Muscle layer of duodenum (tissue), 2 donors: ENCODE results near the gene RIMS1.

Source experiments
- H3K27ac ChIP-seq: one replicate; pipeline ENCODE4 v1.7.0; 2013; ENCODE audit warnings: mild to moderate bottlenecking, low read length
- H3K27me3 ChIP-seq: one replicate; pipeline ENCODE4 v1.7.0; 2013; ENCODE audit warnings: low read depth, mild to moderate bottlenecking, control low read depth, low read length
- H3K36me3 ChIP-seq, 2 donors: one replicate each; pipeline ENCODE4 v1.7.0; 2013; ENCODE audit warnings: low read length in 2 of 2, control low read depth in 1 of 2, mild to moderate bottlenecking in 1 of 2; ENCODE audit not compliant: insufficient read depth in 2 of 2, control insufficient read depth in 1 of 2
- H3K4me1 ChIP-seq, 2 donors: one replicate each; pipeline ENCODE4 v1.7.0; 2013; ENCODE audit warnings: low read length in 2 of 2, mild to moderate bottlenecking in 2 of 2, control low read depth in 1 of 2, moderate library complexity in 1 of 2; ENCODE audit not compliant: insufficient read depth in 2 of 2, control insufficient read depth in 1 of 2
- H3K4me3 ChIP-seq, 2 donors: one replicate each; pipeline ENCODE4 v1.7.0; 2013; ENCODE audit warnings: low read length in 2 of 2, low read depth in 1 of 2, mild to moderate bottlenecking in 1 of 2
- H3K9me3 ChIP-seq, 2 donors: one replicate each; pipeline ENCODE4 v1.7.0; 2013; ENCODE audit warnings: low read length in 2 of 2, control low read depth in 1 of 2, mild to moderate bottlenecking in 1 of 2; ENCODE audit not compliant: control insufficient read depth in 1 of 2
- donor health status: healthy.

RIMS1 gene

DNA sequence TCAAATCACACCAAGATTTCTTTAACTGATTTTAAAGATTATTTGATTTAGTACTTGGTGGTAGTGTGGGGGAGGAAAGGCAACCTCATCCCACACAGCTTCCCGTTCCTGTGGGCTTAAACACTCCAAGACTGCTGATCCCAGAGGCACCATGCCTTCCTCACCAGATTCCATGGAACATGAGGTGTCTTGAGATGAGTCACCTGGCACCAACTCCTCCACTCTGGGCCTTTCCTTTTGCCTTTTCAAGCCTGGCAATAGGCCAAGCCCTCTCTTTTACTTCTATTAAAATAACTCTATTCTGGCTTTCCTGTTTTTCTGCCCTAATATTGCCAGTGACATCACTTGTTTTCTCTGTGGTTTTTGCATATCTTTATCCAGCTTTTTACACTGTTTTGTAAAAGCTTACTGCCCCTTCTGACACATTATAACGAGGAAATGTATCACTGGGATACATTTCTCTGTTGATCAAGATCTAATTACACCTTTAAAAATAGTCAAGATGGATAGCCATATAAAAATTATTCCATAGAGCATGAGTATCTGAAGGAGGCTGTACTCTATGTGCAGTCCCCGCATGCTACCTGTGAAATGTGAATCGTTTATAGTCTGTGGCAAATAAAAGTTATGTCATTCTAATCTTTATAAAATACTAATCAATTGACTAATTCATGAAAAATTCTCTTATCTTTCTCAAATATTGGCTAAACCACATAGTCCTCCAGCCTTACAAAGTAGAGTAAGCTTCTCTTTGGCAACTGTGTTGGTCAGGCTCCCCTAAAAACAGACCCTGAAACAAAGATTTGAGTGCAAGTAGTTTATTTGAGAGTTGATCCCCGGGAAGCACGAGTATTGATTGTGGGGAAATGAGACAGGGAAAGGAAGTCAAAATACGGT is 477.7 kb downstream of the RIMS1 start:
- no peaks in the 10 kb centered on the region for H3K36me3 ChIP-seq

GRCh38 chr6:72365773-72366172 is 479.4 kb downstream of the RIMS1 start:
- no peak overlapping the region for H3K4me3 ChIP-seq
- no peaks in the 10 kb centered on the region for H3K4me1 ChIP-seq
- no peaks in the 10 kb centered on the region for H3K27me3 ChIP-seq
- no peaks in the 10 kb centered on the region for H3K36me3 ChIP-seq
- no peak overlapping the region for H3K27ac ChIP-seq
- H3K9me3 ChIP-seq, result no peaks in the 10 kb centered on the region

More for the DNA sequence above, 477.7 kb downstream of the RIMS1 start:
- H3K4me1 ChIP-seq, result no peaks in the 10 kb centered on the region
- H3K4me3 ChIP-seq, result no peak overlapping the region
- H3K27ac ChIP-seq, result no peak overlapping the region
- H3K9me3 ChIP-seq, result no peaks in the 10 kb centered on the region
- no peaks in the 10 kb centered on the region for H3K27me3 ChIP-seq

DNA sequence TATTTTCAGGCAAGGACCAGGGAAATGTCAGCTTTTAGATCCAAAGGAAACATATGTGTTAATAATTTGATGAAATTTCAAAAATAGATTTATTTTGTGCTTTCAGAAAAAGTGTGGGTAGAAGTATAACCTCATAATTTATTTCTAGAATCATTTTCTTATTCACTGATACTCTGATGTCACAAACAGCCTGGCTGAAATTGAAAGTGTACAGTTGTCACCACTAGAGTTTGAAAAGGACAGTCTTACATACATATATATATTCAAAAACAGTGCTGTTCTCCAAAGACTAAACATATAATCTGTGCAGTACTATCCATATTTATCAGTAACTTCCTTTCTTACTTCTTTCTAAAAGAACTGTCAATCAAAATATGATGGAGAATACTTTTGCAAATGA is 481.1 kb downstream of the RIMS1 start:
- H3K4me1 ChIP-seq, result no peaks in the 10 kb centered on the region
- H3K27me3 ChIP-seq, result no peaks in the 10 kb centered on the region
- no peak overlapping the region for H3K4me3 ChIP-seq
- H3K9me3 ChIP-seq, result no peaks in the 10 kb centered on the region
- no peaks in the 10 kb centered on the region for H3K36me3 ChIP-seq
- H3K27ac ChIP-seq, result no peak overlapping the region

DNA sequence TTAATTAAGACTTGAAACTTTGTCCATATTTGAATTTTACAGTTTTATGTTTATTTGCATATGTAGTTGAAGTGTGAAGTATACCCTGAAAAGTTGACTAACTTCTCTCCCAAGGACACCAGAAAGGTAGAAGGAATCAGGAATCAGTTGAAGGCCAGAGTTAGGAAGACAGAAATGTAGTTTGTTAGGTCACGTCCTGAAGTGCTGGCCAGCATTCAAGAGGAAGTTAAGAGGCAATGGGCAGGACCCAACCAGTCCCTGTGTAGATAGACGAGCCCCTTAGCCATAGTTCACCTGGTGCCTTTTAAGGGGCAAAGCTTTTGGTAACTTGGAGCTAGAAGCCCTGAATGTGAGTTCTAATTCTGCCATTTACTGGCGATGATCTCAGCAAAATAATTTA is 485.1 kb downstream of the RIMS1 start:
- Histone ChIP-seq H3K4me1 (no peaks in the 10 kb centered on the region), H3K36me3 (no peaks in the 10 kb centered on the region), H3K4me3 (no peak overlapping the region), H3K9me3 (no peaks in the 10 kb centered on the region), H3K27ac (no peak overlapping the region), H3K27me3 (no peaks in the 10 kb centered on the region)

GRCh38 chr6:72374172-72374571 is 487.8 kb downstream of the RIMS1 start:
- H3K4me3 ChIP-seq, result no peak overlapping the region
- no peaks in the 10 kb centered on the region for H3K4me1 ChIP-seq
- H3K27ac ChIP-seq, result no peak overlapping the region
- H3K9me3 ChIP-seq, result no peaks in the 10 kb centered on the region
- no peaks in the 10 kb centered on the region for H3K36me3 ChIP-seq
- no peaks in the 10 kb centered on the region for H3K27me3 ChIP-seq

DNA sequence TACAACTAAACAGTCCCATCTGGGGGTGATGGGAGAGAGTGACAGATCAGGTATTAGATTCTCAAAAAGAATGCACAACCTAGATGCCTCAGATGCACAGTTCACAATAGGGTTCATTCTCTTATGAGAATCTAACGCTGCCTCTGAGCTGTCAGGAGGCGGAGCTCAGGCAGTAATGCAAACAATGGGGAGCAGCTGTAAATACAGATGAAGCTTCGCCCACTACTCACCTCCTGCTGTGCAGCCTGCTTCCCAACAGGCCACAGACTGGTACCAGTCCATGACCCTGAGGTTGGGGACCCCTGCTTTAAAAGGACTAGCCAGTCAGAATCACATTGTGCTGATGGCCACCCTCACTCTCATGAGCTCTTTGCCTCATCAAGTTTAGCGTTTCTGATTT is 488.5 kb downstream of the RIMS1 start:
- Histone ChIP-seq H3K27me3 (no peaks in the 10 kb centered on the region), H3K27ac (no peak overlapping the region), H3K4me1 (no peaks in the 10 kb centered on the region), H3K4me3 (no peak overlapping the region), H3K9me3 (no peaks in the 10 kb centered on the region), H3K36me3 (no peaks in the 10 kb centered on the region)

- H3K4me1 ChIP-seq, result no peaks in the 10 kb centered on the region
- H3K27me3 ChIP-seq, result no peaks in the 10 kb centered on the region
- no peaks in the 10 kb centered on the region for H3K9me3 ChIP-seq
- H3K4me3 ChIP-seq, result no peak overlapping the region
- no peak overlapping the region for H3K27ac ChIP-seq
- H3K36me3 ChIP-seq, result no peaks in the 10 kb centered on the region
These were observed 490.4 kb downstream of the RIMS1 start for GRCh38 chr6:72376736-72377135.

DNA sequence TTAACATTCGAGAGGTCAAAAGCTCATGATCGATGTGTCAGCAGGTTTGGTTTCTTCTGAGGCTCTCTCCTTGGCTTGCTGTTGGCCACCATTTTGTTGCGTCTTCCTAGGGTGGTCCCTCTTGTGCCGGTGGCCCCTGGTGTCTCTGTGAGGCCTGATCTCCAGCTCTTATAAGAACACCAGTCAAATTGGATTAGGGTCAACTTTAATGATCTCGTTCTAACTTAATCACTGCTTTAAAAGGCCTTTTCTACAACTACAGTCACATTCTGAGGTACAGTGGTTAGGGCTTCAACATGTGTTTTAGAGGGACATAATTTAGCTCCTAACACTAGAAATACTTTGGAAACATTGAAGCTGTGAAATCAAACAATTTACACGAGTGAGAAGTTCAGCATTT is 494.7 kb downstream of the RIMS1 start:
- H3K27me3 ChIP-seq, result no peaks in the 10 kb centered on the region
- no peaks in the 10 kb centered on the region for H3K4me1 ChIP-seq
- H3K4me3 ChIP-seq, result no peak overlapping the region
- H3K9me3 ChIP-seq, result no peaks in the 10 kb centered on the region
- no peaks in the 10 kb centered on the region for H3K36me3 ChIP-seq
- no peak overlapping the region for H3K27ac ChIP-seq

GRCh38 chr6:72382602-72383529 is 496.5 kb downstream of the RIMS1 start:
- H3K27me3 ChIP-seq, result no peaks in the 10 kb centered on the region
- H3K9me3 ChIP-seq, result no peaks in the 10 kb centered on the region
- H3K4me3 ChIP-seq, result no peak overlapping the region
- no peak overlapping the region for H3K27ac ChIP-seq
- no peaks in the 10 kb centered on the region for H3K4me1 ChIP-seq
- no peaks in the 10 kb centered on the region for H3K36me3 ChIP-seq

- Histone ChIP-seq H3K9me3 (no peaks in the 10 kb centered on the region), H3K27me3 (no peaks in the 10 kb centered on the region), H3K27ac (no peak overlapping the region), H3K36me3 (no peaks in the 10 kb centered on the region), H3K4me3 (no peak overlapping the region), H3K4me1 (no peaks in the 10 kb centered on the region)
These were observed 500.0 kb downstream of the RIMS1 start for GRCh38 chr6:72386324-72386723.

DNA sequence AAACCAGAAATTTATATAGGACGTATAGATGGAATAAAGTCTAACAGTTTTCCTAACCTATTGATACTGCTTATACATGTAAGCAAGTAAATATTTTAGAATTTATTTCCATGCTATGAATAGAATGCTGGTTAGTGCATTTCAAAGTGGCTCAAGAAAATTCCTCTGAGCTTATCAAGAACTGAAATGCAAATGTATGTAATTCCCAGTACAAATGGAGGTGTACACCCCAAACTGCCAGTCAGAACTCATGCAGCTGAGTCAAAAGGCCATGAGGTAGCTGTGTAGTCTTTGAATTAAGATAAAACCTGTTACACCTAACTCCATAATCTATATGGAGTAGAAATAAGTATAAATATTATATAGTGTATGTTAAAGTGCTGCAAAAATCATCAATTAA is 503.3 kb downstream of the RIMS1 start:
- Histone ChIP-seq H3K9me3 (no peaks in the 10 kb centered on the region), H3K4me1 (no peaks in the 10 kb centered on the region), H3K27ac (no peak overlapping the region), H3K27me3 (no peaks in the 10 kb centered on the region), H3K4me3 (no peak overlapping the region), H3K36me3 (no peaks in the 10 kb centered on the region)
